GM12878 (cell line): ENCODE measurements around the gene SRC. TPM values are rescaled to one million over a fixed set of nuclear protein-coding genes. Genes with fewer than 3 reads are reported as not detected.

Source experiments
- ATAC-seq: fragments of 200-7000 bp; cut with Tn5 transposase; 3 replicates; pipeline ENCODE4 v1.9.1; 2020; ENCODE audit warnings: mild to moderate bottlenecking, moderate library complexity
- BruUV-seq: library from RNA; stranded (reverse); fragments of 400-500 nt; replicated peaks from 2 replicates; lab custom pipeline; 2021; lab: Mats Ljungman, UMichigan
- CTCF ChIA-PET: fragments of 300-600 bp; sonication (Branson Sonifier 250); formaldehyde crosslinking; extraction: SDS; loops from one replicate; lab custom pipeline; 2021; ENCODE audit warnings: inconsistent platforms; lab: Yijun Ruan, JAX
- POLR2A ChIA-PET: fragments of 350-600 bp; formaldehyde crosslinking; extraction: SDS; loops from one replicate; lab custom pipeline; 2021; ENCODE audit warnings: inconsistent platforms; lab: Charles Lee
- RAD21 ChIA-PET: fragments of 300-600 bp; sonication (Branson Sonifier 250); formaldehyde crosslinking; loops from one replicate; lab custom pipeline; 2023; ENCODE audit warnings: antibody characterized with exemption; ENCODE audit not compliant: unreplicated experiment; lab: Charles Lee
- SMC1A ChIA-PET: fragments of 300-600 bp; sonication (Branson Sonifier 250); formaldehyde crosslinking; loops from one replicate; lab custom pipeline; 2023; ENCODE audit not compliant: unreplicated experiment, uncharacterized antibody; lab: Charles Lee
- DNase-seq: peaks from one replicate; pipeline ENCODE4 v3.0.0-alpha.2; 2011; ENCODE audit warnings: low read depth, low spot score
- FAIRE-seq: peaks from 3 replicates; lab custom pipeline; 2011; peaks lifted over from hg19 to GRCh38; lab: Jason Lieb, UNC
- H2AFZ ChIP-seq: 2 replicates; pipeline ENCODE4 v1.6.0; 2011; ENCODE audit warnings: low read depth, low read length, control low read depth; ENCODE audit not compliant: control insufficient read depth
- H3K27ac ChIP-seq: 2 replicates; pipeline ENCODE4 v1.5.1; 2011; ENCODE audit warnings: control low read depth; ENCODE audit not compliant: control insufficient read depth, insufficient read depth
- H3K27me3 ChIP-seq, 2 experiments: replicated peaks in 1 of 2; 2 replicates each; pipeline versions ENCODE4 v1.6.0 to v1.6.1; 2011; ENCODE audit warnings: low read length in 1 of 2; ENCODE audit not compliant: control insufficient read depth in 2 of 2, insufficient read depth in 2 of 2
- H3K36me3 ChIP-seq, 2 experiments: 2 replicates each; pipeline ENCODE4 v1.5.1; 2011; ENCODE audit warnings: low read length in 1 of 2; ENCODE audit not compliant: control insufficient read depth in 2 of 2, insufficient read depth in 2 of 2
- H3K4me1 ChIP-seq: 2 replicates; pipeline ENCODE4 v1.6.1; 2011; ENCODE audit warnings: mild to moderate bottlenecking, low read length, moderate library complexity, mixed read lengths; ENCODE audit not compliant: control insufficient read depth, insufficient read depth
- H3K4me2 ChIP-seq: 2 replicates; pipeline ENCODE4 v1.6.0; 2011; ENCODE audit warnings: control low read depth; ENCODE audit not compliant: control insufficient read depth, insufficient read depth
- H3K4me3 ChIP-seq: fragments of 200-600 bp; sonication (generic); 2 replicates; pipeline ENCODE4 v1.5.1; 2016
- H3K79me2 ChIP-seq: 2 replicates; pipeline ENCODE4 v1.6.0; 2011; ENCODE audit warnings: low read length; ENCODE audit not compliant: control insufficient read depth, insufficient read depth
- H3K9ac ChIP-seq: 2 replicates; pipeline ENCODE4 v1.8.0; 2011; ENCODE audit warnings: low read length, control low read depth, mixed read lengths; ENCODE audit not compliant: control insufficient read depth, insufficient read depth
- H3K9me3 ChIP-seq: replicated peaks from 3 replicates; pipeline ENCODE4 v1.5.1; 2011; ENCODE audit warnings: mild to moderate bottlenecking, low read length; ENCODE audit not compliant: control insufficient read depth, insufficient read depth
- H4K20me1 ChIP-seq: 2 replicates; pipeline ENCODE4 v1.6.0; 2011; ENCODE audit not compliant: control insufficient read depth, insufficient read depth
- ASH2L ChIP-seq: fragments of 300-600, 200-600 bp; sonication (generic); IDR thresholded peaks from 2 replicates; pipeline ENCODE4 v1.6.1; 2017; ENCODE audit warnings: low read depth, mild to moderate bottlenecking, borderline replicate concordance
- CEBPZ ChIP-seq: fragments of 150-350 bp; IDR thresholded peaks from 2 replicates; pipeline ENCODE4 v1.6.1; 2016; ENCODE audit warnings: low read depth, low read length
- CHD2 ChIP-seq: IDR thresholded peaks from 2 replicates; pipeline ENCODE4 v1.6.1; 2011; ENCODE audit warnings: low read depth, low read length, improper control_type of control experiment, borderline replicate concordance
- HSF1 ChIP-seq: fragments of 150-350 bp; IDR thresholded peaks from 2 replicates; pipeline ENCODE4 v1.6.1; 2014; ENCODE audit warnings: mild to moderate bottlenecking, low read depth, low read length
- MTA3 ChIP-seq: IDR thresholded peaks from 2 replicates; pipeline ENCODE4 v1.6.1; 2012; ENCODE audit warnings: low read length, inconsistent platforms, borderline replicate concordance
- PAX5 ChIP-seq: IDR thresholded peaks from 2 replicates; pipeline ENCODE4 v1.6.1; 2011; ENCODE audit warnings: low read depth, low read length, borderline replicate concordance
- POLR2A ChIP-seq: IDR thresholded peaks from 2 replicates; pipeline ENCODE4 v1.6.1; 2011; ENCODE audit warnings: low read depth, mild to moderate bottlenecking, low read length
- RELA ChIP-seq: fragments of 450-650 bp; IDR thresholded peaks from 2 replicates; pipeline ENCODE4 v1.8.0; 2014; ENCODE audit warnings: borderline replicate concordance; ENCODE audit not compliant: partially characterized antibody
- STAT3 ChIP-seq: IDR thresholded peaks from 2 replicates; pipeline ENCODE4 v1.6.1; 2011; ENCODE audit warnings: low read depth, low read length, improper control_type of control experiment
- USF1 ChIP-seq: IDR thresholded peaks from 2 replicates; pipeline ENCODE4 v1.6.1; 2011; ENCODE audit warnings: borderline replicate concordance, low read depth, mild to moderate bottlenecking, moderate library complexity, mixed read lengths, low read length; ENCODE audit not compliant: insufficient read depth; ENCODE audit errors: extremely low read length
- WGBS: methylation state at CpG from one replicate; pipeline ENCODE4 v1.1.6; 2016; ENCODE audit warnings: low lambda C conversion rate; ENCODE audit not compliant: insufficient replicate concordance, insufficient coverage; ENCODE audit errors: missing lambda C conversion rate; 5-methylcytosine and 5-hydroxymethylcytosine counted together
- in situ Hi-C: fragments of 300-500 bp; cut with MboI; formaldehyde crosslinking; loops from 9 replicates; pipeline ENCODE4 v1.14.3; 2018; ENCODE audit warnings: mixed read lengths
- intact Hi-C: fragments of 100-400 bp; cut with micrococcal nuclease; formaldehyde crosslinking; loops from one replicate; pipeline ENCODE4 v1.14.2; 2022; ENCODE audit not compliant: unreplicated experiment
- polyA plus RNA-seq, 11 experiments: library from polyadenylated mRNA; depleted of rRNA in 4 of 11; unstranded in 6 of 11; stranded (reverse) in 5 of 11; fragments of >200 nt; fragmentation: Nextera tagmentation in 4 of 11; fragmentation: Illumina TruSeq in 1 of 11; extraction: Ambion mirVana in 4 of 11; extraction: Trizol in 1 of 11; gene quantifications; 1 replicate in 1 of 11; 2 replicates in 10 of 11; pipeline versions ENCODE4 v1.2.1 to v1.2.3, GENCODE V29; 2011 to 2016; ENCODE audit warnings: inconsistent platforms in 2 of 11, missing spikeins in 2 of 11, low read depth in 1 of 11
- total RNA-seq, 4 experiments: library from RNA; depleted of rRNA in 3 of 4; stranded (reverse); fragments of >200 nt in 3 of 4; fragmentation: Illumina TruSeq in 1 of 4; extraction: Trizol in 1 of 4; gene quantifications; 2 replicates each; pipeline versions ENCODE4 v1.2.1 to v1.2.3, GENCODE V29; 2013 to 2021

The SRC gene
- total and polyA plus RNA-seq, 10 of the 15 experiments (the other 5 are each of a cell fraction or from before 2014, with no cell fraction given), result 0.60 to 71.3 (median 27.2) TPM

DNA sequence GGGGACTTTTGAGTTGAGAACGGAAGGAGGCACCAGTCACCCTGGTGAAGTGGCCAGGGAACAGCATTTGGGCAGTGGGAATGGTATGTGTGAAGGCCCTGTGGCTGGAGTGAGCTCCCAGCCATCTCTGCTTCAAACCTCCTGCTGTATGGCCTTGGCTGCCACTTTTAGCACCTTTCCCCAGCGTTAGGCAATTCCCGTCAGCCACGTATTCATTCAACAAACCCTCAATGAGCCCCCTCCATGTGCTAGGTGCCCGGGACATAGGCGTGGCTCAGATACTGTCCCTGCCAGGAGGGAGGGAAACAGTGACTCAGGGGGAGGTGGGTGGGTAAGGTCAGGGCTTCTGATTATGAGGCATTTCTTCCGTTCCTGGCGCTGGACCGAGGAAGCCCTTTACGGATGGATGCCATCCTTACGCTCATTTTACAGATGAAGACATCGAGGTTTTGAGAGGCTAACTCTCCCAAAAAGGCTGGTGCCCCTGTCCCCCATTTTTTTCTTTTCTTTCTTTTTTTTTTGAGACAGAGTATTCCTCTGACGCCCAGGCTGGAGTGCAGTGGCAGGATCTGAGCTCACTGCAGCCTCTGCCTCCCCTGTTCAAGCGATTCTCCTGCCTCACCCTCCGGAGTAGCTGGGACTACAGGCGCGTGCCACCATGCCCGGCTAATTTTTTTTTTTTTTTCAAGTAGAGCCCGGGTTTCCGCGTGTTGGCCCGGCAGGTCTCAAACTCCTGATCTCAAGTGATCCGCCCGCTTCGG is 37.5 kb downstream of the SRC start:
- RAD21 ChIA-PET, result interaction anchor here (0.6 to 5.2 kb wide), 10 partner anchors 11 to 147 kb away, joined by 3 to 28 read pairs (median 4); partner anchors contain the start of gene MANBAL
- CTCF ChIA-PET, result interaction anchor here (0.6 to 5.3 kb wide), 11 partner anchors 33 to 150 kb away, joined by 3 to 44 read pairs (median 10); partner anchors contain the start of gene MANBAL
- intact Hi-C loops (loop anchor here (5.0 kb wide), 1 partner anchor 46 kb away; no protein-coding TSS in a partner anchor), in situ Hi-C loops (loop anchor here (5.0 kb wide), 1 partner anchor 111 kb away; no protein-coding TSS in a partner anchor)
- ATAC-seq, result no peak
- FAIRE-seq, result no peak
- Histone ChIP-seq H3K9ac (no peak overlapping the region), H3K27ac (peak overlapping the region; percentile 35; the same call in 1 of the 2 replicates), H3K4me3 (no peak overlapping the region), H3K36me3 (peaks cover 18 to 58% of the 10 kb centered on the region in 2 experiments; a peak in 3 of 4 replicates), H3K27me3 (no peaks in the 10 kb centered on the region), H3K9me3 (no peaks in the 10 kb centered on the region), H3K4me2 (0 out of 2 replicates have a peak overlapping the region, but pooled peaks have one; percentile 52), H3K79me2 (peaks cover 18% of the 10 kb centered on the region), H3K4me1 (peaks cover 36% of the 10 kb centered on the region), H4K20me1 (no peaks in the 10 kb centered on the region), H2AFZ (no peak overlapping the region)
- no TSS peak for BruUV-seq
- no peak for DNase-seq
- POLR2A ChIA-PET, result interaction anchor here (1.1 to 3.0 kb wide), 5 partner anchors 35 to 113 kb away, joined by 3 to 13 read pairs (median 6); partner anchors contain the start of genes MANBAL and SRC
- SMC1A ChIA-PET, result interaction anchor here (0.6 to 5.9 kb wide), 5 partner anchors 9 to 113 kb away, joined by 3 to 37 read pairs (median 4); no protein-coding TSS in a partner anchor
- 89% methylated on average over 25 of the region's 25 CpGs for WGBS
- TF ChIP-seq STAT3 (no peak), CHD2 (no peak), POLR2A (no peak), PAX5 (no peak), CEBPZ (no peak), RELA (no peak), ASH2L (no peak), MTA3 (no peak), USF1 (no peak), HSF1 (no peak)
